ENCODE results near the gene COBL. TPM values are rescaled to one million over a fixed set of nuclear protein-coding genes. Genes with fewer than 3 reads are reported as not detected.
A peak's percentile ranks its signal among the peaks of the same experiment; 100 is the strongest.

Gene COBL
- total RNA-seq, 1 experiment from 2014 or later = 52.3 TPM

DNA sequence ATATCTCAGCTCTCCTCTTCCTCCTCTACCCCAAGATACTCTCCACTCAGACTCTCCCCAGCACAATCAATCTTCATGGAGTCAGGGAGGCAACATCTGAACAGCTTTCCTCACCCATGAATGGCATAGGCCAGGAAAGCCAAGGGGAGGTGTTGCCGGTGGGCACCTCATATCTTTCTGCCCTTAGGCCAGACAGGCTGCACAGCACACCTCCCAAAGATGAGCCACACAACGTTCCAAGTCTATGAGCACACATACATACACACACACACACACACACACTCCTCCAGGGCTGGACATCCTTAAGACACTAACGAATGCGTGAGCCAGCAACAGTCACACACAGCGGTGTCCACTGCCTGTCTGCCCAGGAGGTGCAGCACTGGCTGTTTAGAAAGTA lies 17.7 kb downstream of the COBL start:
- H3K4me1 Mint-ChIP-seq = peaks cover 40 to 41% of the 10 kb centered on the region in 2 experiments
- Histone ChIP-seq H4K91ac (ENCODE audit: insufficient read length, low read depth, low read length) (no peak overlapping the region), H2BK120ac (ENCODE audit: low read depth, low read length, poor library complexity, severe bottlenecking) (no peak overlapping the region), H3K14ac (ENCODE audit: insufficient read depth, low read length) (no peak overlapping the region), H4K5ac (ENCODE audit: insufficient read length, low read depth, low read length) (no peak overlapping the region), H4K20me1 (ENCODE audit: control insufficient read depth, insufficient read depth, insufficient read length) (no peaks in the 10 kb centered on the region), H3K23me2 (ENCODE audit: insufficient read length, low read depth, low read length, poor library complexity, severe bottlenecking) (no peaks in the 10 kb centered on the region), H3T11ph (ENCODE audit: low read length) (no peak overlapping the region), H2BK5ac (ENCODE audit: insufficient read length, low read length) (no peak overlapping the region), H3K56ac (ENCODE audit: insufficient read length, low read depth, low read length) (no peak overlapping the region), H3K27me3 (ENCODE audit: insufficient read depth, low read length) (no peaks in the 10 kb centered on the region), H3K18ac (ENCODE audit: insufficient read length, low read depth, low read length) (no peak overlapping the region), H3K79me1 (ENCODE audit: insufficient read depth, low read depth, low read length, poor library complexity, severe bottlenecking) (peaks cover 2% of the 10 kb centered on the region), H2AFZ (ENCODE audit: low read length) (no peak overlapping the region), H4K8ac (replicated peaks; ENCODE audit: insufficient read length, low read depth, low read length) (no peak overlapping the region), H2BK15ac (ENCODE audit: low read depth, low read length) (no peak overlapping the region), H3K4me1 (ENCODE audit: insufficient read depth, low read length) (0 out of 2 replicates have a peak, but pooled peaks cover 2% of the 10 kb centered on the region), H3K9ac (ENCODE audit: extremely low read depth, insufficient read length, low read length) (no peak overlapping the region), H3K79me2 (ENCODE audit: insufficient read depth, low read length) (no peaks in the 10 kb centered on the region; the same call in 1 of the 2 replicates), H2BK12ac (ENCODE audit: insufficient read length, low read depth, low read length) (no peak overlapping the region), H3K27ac (ENCODE audit: insufficient read length, low read depth, low read length) (no peak overlapping the region), H2AK5ac (ENCODE audit: insufficient read length, low read length) (no peak overlapping the region), H2BK20ac (ENCODE audit: low read depth, low read length, poor library complexity, severe bottlenecking) (no peak overlapping the region), H3K4me2 (ENCODE audit: insufficient read depth, insufficient read length, low read length) (no peak overlapping the region), H3K23ac (ENCODE audit: insufficient read length, low read depth, low read length) (no peak overlapping the region), H3K9me3 (ENCODE audit: control insufficient read depth, low read depth, low read length) (no peaks in the 10 kb centered on the region), H3K4ac (ENCODE audit: low read depth, low read length) (no peak overlapping the region)
- no peaks in the 10 kb centered on the region for H3K27me3 Mint-ChIP-seq (ENCODE audit: low read depth)
- H3K4me3 Mint-ChIP-seq = no peak overlapping the region
- no peaks in the 10 kb centered on the region for H3K9me3 Mint-ChIP-seq
- H3K27ac Mint-ChIP-seq = peak overlapping the region in 2 of 3 experiments; percentile 6 to 12; a peak in 1 of 7 replicates
- TF ChIP-seq, protein P1, sequence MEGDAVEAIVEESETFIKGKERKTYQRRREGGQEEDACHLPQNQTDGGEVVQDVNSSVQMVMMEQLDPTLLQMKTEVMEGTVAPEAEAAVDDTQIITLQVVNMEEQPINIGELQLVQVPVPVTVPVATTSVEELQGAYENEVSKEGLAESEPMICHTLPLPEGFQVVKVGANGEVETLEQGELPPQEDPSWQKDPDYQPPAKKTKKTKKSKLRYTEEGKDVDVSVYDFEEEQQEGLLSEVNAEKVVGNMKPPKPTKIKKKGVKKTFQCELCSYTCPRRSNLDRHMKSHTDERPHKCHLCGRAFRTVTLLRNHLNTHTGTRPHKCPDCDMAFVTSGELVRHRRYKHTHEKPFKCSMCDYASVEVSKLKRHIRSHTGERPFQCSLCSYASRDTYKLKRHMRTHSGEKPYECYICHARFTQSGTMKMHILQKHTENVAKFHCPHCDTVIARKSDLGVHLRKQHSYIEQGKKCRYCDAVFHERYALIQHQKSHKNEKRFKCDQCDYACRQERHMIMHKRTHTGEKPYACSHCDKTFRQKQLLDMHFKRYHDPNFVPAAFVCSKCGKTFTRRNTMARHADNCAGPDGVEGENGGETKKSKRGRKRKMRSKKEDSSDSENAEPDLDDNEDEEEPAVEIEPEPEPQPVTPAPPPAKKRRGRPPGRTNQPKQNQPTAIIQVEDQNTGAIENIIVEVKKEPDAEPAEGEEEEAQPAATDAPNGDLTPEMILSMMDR (conservative IDR thresholded peaks at IDR 0.05) = no peak
- WGBS (ENCODE audit: extremely low coverage, insufficient read length, low lambda C conversion rate) = no CpG with 5 or more reads among the region's 5 CpGs
- no peaks in the 10 kb centered on the region for H3K36me3 Mint-ChIP-seq (ENCODE audit: insufficient read depth in 1 of 3, low read depth in 3 of 3)
- DNase-seq = no peak

Measured in H9 (cell line).